Measurements from ENCODE around the gene LIPC.

- TF ChIP-seq CTCF (IDR thresholded peaks at IDR 0.05) (no peak), POLR2A (IDR thresholded peaks at IDR 0.05) (no peak)
These were observed 69.2 kb downstream of the LIPC start for GRCh38 chr15:58501006-58501405.
